HepG2 (cell line): Measurements from ENCODE around the gene URB1. TPM values are rescaled to one million over a fixed set of nuclear protein-coding genes. Genes with fewer than 3 reads are reported as not detected.

Source experiments
- BORCS8-MEF2B ChIP-seq: sonication (generic); formaldehyde crosslinking; IDR thresholded peaks from 2 replicates; pipeline ENCODE4 v1.8.0; 2022; ENCODE audit warnings: mild to moderate bottlenecking, missing genetic modification reagents
- EED ChIP-seq: sonication (generic); formaldehyde crosslinking; IDR thresholded peaks from 2 replicates; pipeline ENCODE4 v1.5.0; 2020; ENCODE audit warnings: mild to moderate bottlenecking, missing genetic modification reagents
- KAT2B ChIP-seq: fragments of 150-350 bp; IDR thresholded peaks from 2 replicates; pipeline ENCODE4 v1.6.1; 2014; ENCODE audit warnings: low read depth, low read length, borderline replicate concordance
- MTERF4 ChIP-seq: sonication (generic); formaldehyde crosslinking; IDR thresholded peaks from 2 replicates; pipeline ENCODE4 v1.8.0; 2023; ENCODE audit warnings: mild to moderate bottlenecking, missing genetic modification reagents
- PHF8 ChIP-seq: sonication (generic); formaldehyde crosslinking; IDR thresholded peaks from 2 replicates; pipeline ENCODE4 v1.5.0; 2020; ENCODE audit warnings: missing genetic modification reagents
- POLR2A ChIP-seq, 2 experiments: IDR thresholded peaks; 2 replicates each; pipeline ENCODE4 v1.6.1; 2011; ENCODE audit warnings: low read depth in 2 of 2, low read length in 2 of 2, mild to moderate bottlenecking in 1 of 2, moderate library complexity in 1 of 2; ENCODE audit not compliant: insufficient read depth in 1 of 2
- RBM22 ChIP-seq: fragments of 200-400 bp; formaldehyde crosslinking; optimal IDR thresholded peaks from 2 replicates; pipeline ENCODE3; 2017; ENCODE audit warnings: mild to moderate bottlenecking, low read length, moderate library complexity
- SNAPC5 ChIP-seq: sonication (generic); formaldehyde crosslinking; IDR thresholded peaks from 2 replicates; pipeline ENCODE4 v1.8.1; 2023; ENCODE audit warnings: mild to moderate bottlenecking, missing genetic modification reagents, borderline replicate concordance
- SRSF4 ChIP-seq: fragments of 200-400 bp; formaldehyde crosslinking; IDR thresholded peaks from one replicate; pipeline ENCODE4 v1.6.1; 2018; ENCODE audit warnings: mild to moderate bottlenecking, low read depth, low read length, moderate library complexity; ENCODE audit not compliant: poor library complexity, severe bottlenecking
- U2AF2 ChIP-seq: fragments of 200-400 bp; formaldehyde crosslinking; IDR thresholded peaks from 2 replicates; pipeline ENCODE4 v1.6.1; 2017; ENCODE audit warnings: low read depth, mild to moderate bottlenecking, low read length
- ZNF136 ChIP-seq: sonication (generic); formaldehyde crosslinking; IDR thresholded peaks from 2 replicates; pipeline ENCODE4 v1.8.1; 2022; ENCODE audit warnings: low read depth, mild to moderate bottlenecking, moderate library complexity, missing genetic modification reagents
- polyA plus RNA-seq, 8 experiments: library from polyadenylated mRNA; depleted of rRNA in 3 of 8; stranded (reverse) in 7 of 8; unstranded in 1 of 8; fragments of >200 nt; fragmentation: Illumina TruSeq in 4 of 8; extraction: Trizol in 4 of 8; gene quantifications; 2 replicates each; pipeline versions ENCODE4 v1.2.1 to v1.2.3, GENCODE V29; 2011 to 2016; ENCODE audit warnings: low read depth in 4 of 8, missing spikeins in 1 of 8, mixed read lengths in 1 of 8; ENCODE audit not compliant: insufficient read depth in 1 of 8
- total RNA-seq, 5 experiments: library from RNA; depleted of rRNA; stranded (reverse); fragments of >200 nt; fragmentation: Illumina TruSeq; extraction: Trizol; gene quantifications; 2 replicates each; pipeline ENCODE4 v1.2.3, GENCODE V29; 2016; ENCODE audit warnings: low read depth in 1 of 5
- TF ChIP-seq, protein P1 (sequence below): sonication (generic); formaldehyde crosslinking; IDR thresholded peaks from 2 replicates; pipeline ENCODE4 v1.4.0; 2020; ENCODE audit warnings: mild to moderate bottlenecking, missing genetic modification reagents, borderline replicate concordance
- TF ChIP-seq, protein P2 (sequence below): sonication (generic); formaldehyde crosslinking; IDR thresholded peaks from 2 replicates; pipeline ENCODE4 v1.4.0; 2020; ENCODE audit warnings: missing genetic modification reagents
- TF ChIP-seq, protein P3 (sequence below): fragments of 450-650 bp; IDR thresholded peaks from 2 replicates; pipeline ENCODE4 v1.6.1; 2017

URB1 gene
- total and polyA plus RNA-seq, 2 of the 13 experiments (the other 11 are each of a cell fraction or from before 2014, with no cell fraction given) = 4.5 to 16.7 TPM

DNA sequence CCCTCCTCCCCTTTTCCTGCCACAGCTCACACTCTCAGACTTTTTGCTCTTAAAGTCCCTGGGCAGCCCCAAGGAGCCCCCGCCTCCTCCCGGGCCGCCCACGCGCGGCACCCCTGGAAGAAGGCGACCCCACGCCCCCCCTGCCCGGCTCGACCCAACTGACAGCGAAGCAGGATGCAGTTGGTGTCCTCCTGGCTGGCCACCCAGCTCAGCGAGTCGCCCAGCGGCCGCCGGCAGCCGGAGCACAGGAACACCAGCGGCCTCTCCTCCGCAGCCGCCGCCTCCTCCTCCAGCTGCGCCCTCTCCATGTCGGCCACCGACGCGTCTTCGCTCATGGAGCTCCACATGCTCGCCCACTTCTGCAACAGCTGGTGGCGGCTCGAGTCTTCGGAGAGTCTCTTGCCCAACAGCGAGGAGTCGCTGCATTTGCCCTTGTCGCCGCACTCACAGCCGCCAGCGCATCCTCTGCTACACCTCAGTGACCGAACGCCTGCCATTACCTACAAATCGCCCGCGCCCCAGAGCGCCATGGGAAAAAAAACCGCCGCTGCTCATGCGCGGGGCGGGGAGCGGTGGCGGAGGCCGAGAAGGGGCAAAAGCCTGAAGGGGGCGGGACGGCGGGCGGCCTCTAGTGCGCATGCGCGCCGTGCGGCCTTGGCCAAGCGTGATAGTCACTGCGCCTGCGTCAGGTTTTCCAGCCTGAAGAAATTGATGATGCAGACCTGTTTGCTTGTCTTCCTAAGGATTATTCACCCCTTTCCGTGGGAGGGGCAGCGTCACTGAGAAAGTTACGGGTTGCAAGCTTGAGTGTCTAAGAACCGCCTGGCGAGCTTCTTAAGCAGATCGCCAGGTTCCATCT, 114.1 kb downstream of the URB1 start, which contains the start of gene MIS18A (continued):
- TF ChIP-seq MTERF4 (CRISPR knock-in tag) (0 out of 2 replicates have a peak, but pooled peaks have one; percentile 50), U2AF2 (no peak), EED (no peak), KAT2B (no peak), SRSF4 (no peak), SNAPC5 (CRISPR knock-in tag) (no peak), ZNF136 (no peak), PHF8 (CRISPR knock-in tag) (peak; percentile 80), POLR2A (IDR thresholded peaks at IDR 0.05; ENCODE audit: insufficient read depth in 1 of 2, low read depth in 2 of 2, low read length in 2 of 2) (peak; percentile 55 to 89; a peak in 3 of 4 replicates), RBM22 (no peak), BORCS8-MEF2B (CRISPR knock-in tag) (peak; percentile 91)
- TF ChIP-seq, protein P1, sequence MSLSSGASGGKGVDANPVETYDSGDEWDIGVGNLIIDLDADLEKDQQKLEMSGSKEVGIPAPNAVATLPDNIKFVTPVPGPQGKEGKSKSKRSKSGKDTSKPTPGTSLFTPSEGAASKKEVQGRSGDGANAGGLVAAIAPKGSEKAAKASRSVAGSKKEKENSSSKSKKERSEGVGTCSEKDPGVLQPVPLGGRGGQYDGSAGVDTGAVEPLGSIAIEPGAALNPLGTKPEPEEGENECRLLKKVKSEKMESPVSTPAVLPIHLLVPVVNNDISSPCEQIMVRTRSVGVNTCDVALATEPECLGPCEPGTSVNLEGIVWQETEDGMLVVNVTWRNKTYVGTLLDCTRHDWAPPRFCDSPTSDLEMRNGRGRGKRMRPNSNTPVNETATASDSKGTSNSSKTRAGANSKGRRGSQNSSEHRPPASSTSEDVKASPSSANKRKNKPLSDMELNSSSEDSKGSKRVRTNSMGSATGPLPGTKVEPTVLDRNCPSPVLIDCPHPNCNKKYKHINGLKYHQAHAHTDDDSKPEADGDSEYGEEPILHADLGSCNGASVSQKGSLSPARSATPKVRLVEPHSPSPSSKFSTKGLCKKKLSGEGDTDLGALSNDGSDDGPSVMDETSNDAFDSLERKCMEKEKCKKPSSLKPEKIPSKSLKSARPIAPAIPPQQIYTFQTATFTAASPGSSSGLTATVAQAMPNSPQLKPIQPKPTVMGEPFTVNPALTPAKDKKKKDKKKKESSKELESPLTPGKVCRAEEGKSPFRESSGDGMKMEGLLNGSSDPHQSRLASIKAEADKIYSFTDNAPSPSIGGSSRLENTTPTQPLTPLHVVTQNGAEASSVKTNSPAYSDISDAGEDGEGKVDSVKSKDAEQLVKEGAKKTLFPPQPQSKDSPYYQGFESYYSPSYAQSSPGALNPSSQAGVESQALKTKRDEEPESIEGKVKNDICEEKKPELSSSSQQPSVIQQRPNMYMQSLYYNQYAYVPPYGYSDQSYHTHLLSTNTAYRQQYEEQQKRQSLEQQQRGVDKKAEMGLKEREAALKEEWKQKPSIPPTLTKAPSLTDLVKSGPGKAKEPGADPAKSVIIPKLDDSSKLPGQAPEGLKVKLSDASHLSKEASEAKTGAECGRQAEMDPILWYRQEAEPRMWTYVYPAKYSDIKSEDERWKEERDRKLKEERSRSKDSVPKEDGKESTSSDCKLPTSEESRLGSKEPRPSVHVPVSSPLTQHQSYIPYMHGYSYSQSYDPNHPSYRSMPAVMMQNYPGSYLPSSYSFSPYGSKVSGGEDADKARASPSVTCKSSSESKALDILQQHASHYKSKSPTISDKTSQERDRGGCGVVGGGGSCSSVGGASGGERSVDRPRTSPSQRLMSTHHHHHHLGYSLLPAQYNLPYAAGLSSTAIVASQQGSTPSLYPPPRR (CRISPR knock-in tag) = no peak
- TF ChIP-seq, protein P2, sequence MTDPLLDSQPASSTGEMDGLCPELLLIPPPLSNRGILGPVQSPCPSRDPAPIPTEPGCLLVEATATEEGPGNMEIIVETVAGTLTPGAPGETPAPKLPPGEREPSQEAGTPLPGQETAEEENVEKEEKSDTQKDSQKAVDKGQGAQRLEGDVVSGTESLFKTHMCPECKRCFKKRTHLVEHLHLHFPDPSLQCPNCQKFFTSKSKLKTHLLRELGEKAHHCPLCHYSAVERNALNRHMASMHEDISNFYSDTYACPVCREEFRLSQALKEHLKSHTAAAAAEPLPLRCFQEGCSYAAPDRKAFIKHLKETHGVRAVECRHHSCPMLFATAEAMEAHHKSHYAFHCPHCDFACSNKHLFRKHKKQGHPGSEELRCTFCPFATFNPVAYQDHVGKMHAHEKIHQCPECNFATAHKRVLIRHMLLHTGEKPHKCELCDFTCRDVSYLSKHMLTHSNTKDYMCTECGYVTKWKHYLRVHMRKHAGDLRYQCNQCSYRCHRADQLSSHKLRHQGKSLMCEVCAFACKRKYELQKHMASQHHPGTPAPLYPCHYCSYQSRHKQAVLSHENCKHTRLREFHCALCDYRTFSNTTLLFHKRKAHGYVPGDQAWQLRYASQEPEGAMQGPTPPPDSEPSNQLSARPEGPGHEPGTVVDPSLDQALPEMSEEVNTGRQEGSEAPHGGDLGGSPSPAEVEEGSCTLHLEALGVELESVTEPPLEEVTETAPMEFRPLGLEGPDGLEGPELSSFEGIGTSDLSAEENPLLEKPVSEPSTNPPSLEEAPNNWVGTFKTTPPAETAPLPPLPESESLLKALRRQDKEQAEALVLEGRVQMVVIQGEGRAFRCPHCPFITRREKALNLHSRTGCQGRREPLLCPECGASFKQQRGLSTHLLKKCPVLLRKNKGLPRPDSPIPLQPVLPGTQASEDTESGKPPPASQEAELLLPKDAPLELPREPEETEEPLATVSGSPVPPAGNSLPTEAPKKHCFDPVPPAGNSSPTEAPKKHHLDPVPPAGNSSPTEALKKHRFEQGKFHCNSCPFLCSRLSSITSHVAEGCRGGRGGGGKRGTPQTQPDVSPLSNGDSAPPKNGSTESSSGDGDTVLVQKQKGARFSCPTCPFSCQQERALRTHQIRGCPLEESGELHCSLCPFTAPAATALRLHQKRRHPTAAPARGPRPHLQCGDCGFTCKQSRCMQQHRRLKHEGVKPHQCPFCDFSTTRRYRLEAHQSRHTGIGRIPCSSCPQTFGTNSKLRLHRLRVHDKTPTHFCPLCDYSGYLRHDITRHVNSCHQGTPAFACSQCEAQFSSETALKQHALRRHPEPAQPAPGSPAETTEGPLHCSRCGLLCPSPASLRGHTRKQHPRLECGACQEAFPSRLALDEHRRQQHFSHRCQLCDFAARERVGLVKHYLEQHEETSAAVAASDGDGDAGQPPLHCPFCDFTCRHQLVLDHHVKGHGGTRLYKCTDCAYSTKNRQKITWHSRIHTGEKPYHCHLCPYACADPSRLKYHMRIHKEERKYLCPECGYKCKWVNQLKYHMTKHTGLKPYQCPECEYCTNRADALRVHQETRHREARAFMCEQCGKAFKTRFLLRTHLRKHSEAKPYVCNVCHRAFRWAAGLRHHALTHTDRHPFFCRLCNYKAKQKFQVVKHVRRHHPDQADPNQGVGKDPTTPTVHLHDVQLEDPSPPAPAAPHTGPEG (CRISPR knock-in tag) = no peak
- TF ChIP-seq, protein P3, sequence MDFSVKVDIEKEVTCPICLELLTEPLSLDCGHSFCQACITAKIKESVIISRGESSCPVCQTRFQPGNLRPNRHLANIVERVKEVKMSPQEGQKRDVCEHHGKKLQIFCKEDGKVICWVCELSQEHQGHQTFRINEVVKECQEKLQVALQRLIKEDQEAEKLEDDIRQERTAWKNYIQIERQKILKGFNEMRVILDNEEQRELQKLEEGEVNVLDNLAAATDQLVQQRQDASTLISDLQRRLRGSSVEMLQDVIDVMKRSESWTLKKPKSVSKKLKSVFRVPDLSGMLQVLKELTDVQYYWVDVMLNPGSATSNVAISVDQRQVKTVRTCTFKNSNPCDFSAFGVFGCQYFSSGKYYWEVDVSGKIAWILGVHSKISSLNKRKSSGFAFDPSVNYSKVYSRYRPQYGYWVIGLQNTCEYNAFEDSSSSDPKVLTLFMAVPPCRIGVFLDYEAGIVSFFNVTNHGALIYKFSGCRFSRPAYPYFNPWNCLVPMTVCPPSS = no peak
